Right ventricle myocardium superior (tissue), 1 donor: ENCODE data around the gene SLC7A1. TPM values are rescaled to one million over a fixed set of nuclear protein-coding genes. Genes with fewer than 3 reads are reported as not detected.

Experiments used
- ATAC-seq: fragments of 200-7000 bp; cut with Tn5 transposase; one replicate; pipeline ENCODE4 v1.9.1; 2020; ENCODE audit warnings: mild to moderate bottlenecking; ENCODE audit not compliant: poor library complexity
- DNase-seq: peaks from one replicate; pipeline ENCODE4 v3.0.0-alpha.2; 2020
- intact Hi-C: fragments of 100-400 bp; cut with DNase I; formaldehyde crosslinking; loops from one replicate; pipeline ENCODE4 v1.11.2; 2022
- total RNA-seq: library from RNA; stranded (reverse); fragmentation: NEBNext Ultra II Directional; extraction: Animal tissue kit (Norgen Biotek cat#: 25700); gene quantifications from one replicate; pipeline ENCODE4 v1.2.1, GENCODE V29; 2021
- donor health status: DM: no; HTN: yes; CAD: no; lungs with severe emphysema.

Gene SLC7A1
- total RNA-seq, 1 donor from 2014 or later, result 14.2 TPM

- no peak for DNase-seq
- intact Hi-C loops, result no loop called here
- ATAC-seq, result no peak
These were observed 75.6 kb downstream of the SLC7A1 start for GRCh38 chr13:29519921-29520320.

DNA sequence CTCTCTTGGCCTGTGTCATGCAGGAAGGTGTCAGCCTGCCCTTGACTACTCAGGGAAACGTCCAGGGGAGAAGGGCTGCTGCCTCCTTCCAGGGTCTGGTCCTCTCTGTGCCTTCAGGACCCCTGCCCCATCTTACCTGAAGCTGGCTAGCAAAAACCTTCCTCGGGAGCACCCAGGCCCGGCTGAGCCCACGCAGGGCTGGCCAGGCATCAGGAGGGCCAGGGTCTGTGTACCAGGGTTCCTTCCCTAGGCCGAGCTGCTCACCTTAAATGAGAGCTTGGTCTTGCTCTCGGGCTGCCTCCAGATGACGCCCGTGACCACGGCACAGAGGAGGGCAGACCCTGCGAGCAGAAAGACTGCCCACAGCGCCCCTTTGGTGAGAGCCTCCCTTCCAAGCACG is 78.6 kb downstream of the SLC7A1 start:
- no peak for ATAC-seq
- intact Hi-C loops, result no loop called here
- no peak for DNase-seq

DNA sequence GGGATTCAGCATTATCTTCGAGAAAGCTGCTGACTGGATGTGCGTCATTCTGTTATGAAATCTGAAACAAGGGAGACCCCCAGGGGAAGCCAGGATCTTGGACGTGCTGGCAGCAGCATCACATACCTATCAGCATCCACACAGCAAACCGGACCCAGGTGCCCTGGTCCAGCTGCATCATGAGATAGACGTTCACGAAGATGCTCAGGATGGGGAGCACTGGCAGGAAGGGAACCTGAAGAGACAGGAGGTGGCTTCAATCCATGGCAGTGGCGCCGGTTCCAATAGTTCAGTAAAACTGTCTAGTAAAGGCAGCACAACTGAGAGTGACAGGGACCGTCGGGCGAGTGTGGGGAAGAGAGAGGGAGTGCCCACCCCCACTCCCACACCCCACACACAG is 79.5 kb downstream of the SLC7A1 start:
- intact Hi-C loops, result no loop called here
- ATAC-seq (no peak), DNase-seq (no peak)

DNA sequence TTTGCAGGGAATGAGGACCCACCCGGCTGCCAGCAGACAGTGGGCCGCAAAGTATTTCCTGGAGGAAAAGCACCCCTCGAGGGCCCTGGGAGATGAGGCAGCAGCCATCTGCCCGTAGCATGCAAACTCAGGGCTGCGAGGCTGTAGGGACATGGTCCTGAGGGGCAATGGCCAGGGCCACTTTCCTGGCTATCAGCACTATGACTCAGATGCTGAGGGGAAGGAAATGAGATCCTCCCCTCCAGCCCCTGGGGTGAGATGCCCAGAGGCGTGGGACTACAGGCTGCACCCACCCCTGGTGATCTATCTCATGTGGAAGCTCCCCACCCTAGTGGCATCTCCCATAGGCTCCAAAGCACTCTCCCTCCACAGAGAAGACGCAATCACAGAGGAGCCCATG is 80.1 kb downstream of the SLC7A1 start:
- DNase-seq (no peak), ATAC-seq (no peak)
- intact Hi-C loops, result no loop called here

GRCh38 chr13:29514720-29515310 is 80.7 kb downstream of the SLC7A1 start:
- ATAC-seq (no peak), DNase-seq (no peak)
- intact Hi-C loops, result no loop called here

DNA sequence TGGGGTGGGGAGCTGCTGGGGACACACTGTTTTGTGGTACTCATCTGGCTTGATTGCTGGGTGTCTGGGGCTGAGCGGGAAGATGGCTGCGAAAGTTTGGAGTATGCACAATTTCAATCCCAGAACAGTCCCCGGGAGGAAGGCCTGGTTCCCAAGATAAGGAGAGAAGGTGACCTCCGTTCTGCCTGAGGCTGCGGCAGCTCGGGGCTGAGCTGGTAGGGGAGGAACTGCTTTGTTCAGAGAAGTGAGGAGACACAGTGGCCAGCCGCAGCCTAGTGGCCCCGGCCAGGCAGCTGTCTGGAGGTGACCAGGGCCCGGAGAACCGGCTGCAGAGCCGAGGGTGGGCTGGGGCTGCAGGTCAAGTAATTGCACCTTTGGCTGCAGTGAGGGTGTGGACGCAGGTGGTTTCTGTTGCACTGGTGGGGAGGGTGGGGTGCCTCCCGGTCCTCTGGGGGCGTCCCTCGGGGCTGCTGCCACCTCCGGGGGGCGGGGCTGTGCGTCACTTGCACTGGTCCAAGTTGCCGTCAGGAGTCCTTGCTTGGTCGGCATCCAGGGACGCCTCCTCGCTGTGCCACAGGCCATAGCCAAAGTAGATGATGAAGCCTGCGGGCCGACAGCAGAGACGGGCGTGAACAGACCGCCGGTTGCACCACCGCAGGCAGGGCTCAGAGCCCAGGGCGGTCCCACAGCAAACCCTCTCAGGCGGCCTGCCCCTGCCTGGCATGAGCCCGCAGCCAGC is 81.3 kb downstream of the SLC7A1 start:
- DNase-seq (no peak), ATAC-seq (peak; percentile 58)
- intact Hi-C loops, result no loop called here

GRCh38 chr13:29513002-29513980 is 82.2 kb downstream of the SLC7A1 start:
- ATAC-seq (no peak), DNase-seq (no peak)
- intact Hi-C loops, result no loop called here

GRCh38 chr13:29511980-29512379 is 83.5 kb downstream of the SLC7A1 start:
- intact Hi-C loops, result no loop called here
- ATAC-seq, result no peak
- DNase-seq, result no peak

GRCh38 chr13:29511106-29511796 is 84.2 kb downstream of the SLC7A1 start:
- intact Hi-C loops, result no loop called here
- ATAC-seq (no peak), DNase-seq (no peak)

DNA sequence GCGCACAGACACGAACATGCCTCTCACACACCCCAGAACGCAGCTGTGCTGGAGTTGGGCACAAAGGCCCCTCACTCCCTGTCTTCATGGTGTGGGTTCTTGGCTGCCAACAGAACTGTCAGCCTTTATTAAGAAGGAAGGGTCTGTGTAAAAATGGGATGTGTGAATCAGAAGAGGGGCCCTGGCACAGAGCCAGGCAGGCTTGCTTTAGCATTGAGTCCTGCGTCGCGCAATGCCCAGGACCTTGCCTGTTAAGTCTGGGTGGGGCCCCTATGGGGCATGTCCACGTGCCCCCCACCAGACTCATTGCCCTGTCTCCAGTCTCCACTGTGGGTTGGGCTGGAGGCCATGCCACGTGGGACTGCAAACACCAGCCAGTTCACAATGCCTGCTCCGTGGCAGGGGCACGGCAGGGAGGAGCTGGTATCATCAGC is 84.8 kb downstream of the SLC7A1 start:
- no peak for ATAC-seq
- DNase-seq, result no peak
- intact Hi-C loops, result no loop called here

- no peak for ATAC-seq
- intact Hi-C loops, result loop anchor here (5.0 to 10.0 kb wide), 2 partner anchors 335 to 602 kb away; no protein-coding TSS in a partner anchor
- DNase-seq, result no peak
These were observed 85.4 kb downstream of the SLC7A1 start for GRCh38 chr13:29509999-29510589.

DNA sequence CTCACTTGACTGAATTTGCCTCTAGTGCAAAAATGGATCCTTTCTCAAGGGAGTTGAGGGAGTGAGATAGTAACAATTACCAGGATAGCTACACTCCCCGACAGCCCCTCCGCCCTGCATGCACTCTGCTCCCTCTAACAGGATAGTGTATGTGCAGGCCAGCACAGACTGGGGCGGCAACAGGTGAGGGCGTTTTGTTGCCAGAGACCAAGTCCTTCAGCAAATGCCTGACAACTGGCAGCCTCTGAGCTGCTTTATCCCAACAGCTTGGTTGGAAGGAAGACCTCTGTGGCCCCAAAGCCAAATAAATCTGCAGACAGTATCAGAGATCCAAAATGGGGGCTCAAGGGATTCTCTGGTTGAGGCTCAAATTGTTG is 86.6 kb downstream of the SLC7A1 start:
- intact Hi-C loops, result loop anchor here (5.0 to 10.0 kb wide), 2 partner anchors 336 to 603 kb away; no protein-coding TSS in a partner anchor
- ATAC-seq (peak; percentile 32), DNase-seq (no peak)

DNA sequence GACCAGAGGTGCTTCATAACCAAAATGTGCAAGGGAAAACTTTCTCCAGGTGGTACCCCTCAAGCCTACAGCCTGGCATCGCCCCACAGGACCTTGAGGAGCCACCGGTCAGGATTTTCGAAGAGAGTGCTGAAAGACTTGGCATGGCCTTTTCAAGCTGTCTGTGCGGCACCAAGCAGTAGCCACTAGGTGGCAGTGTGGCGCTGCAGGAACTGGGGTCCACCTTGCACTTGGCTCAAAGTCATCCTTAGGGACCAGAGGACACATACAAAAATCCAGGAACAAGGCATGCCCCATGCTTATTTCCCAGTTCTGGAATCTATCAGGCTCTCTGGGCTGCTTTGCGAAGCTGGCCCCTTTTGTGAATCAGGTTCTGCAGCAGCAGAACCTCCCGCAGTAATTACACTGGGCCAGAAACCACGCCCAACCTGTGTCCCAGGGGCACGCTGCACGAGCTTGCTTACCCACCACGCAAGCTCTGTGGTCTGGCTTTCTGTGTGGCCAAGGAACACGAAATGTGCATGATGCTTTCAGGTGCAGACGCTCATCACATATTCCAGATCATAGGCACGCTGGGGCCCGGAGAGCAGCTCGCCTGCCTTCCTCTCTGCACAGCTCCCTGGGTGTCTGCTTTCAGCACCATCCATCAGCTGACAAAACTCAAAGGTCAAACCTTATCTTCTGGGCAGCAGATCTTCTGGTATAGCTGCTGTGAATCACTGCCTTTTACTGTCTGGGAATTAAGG is 87.2 kb downstream of the SLC7A1 start:
- intact Hi-C loops, result loop anchor here (5.0 to 10.0 kb wide), 2 partner anchors 336 to 604 kb away; no protein-coding TSS in a partner anchor
- ATAC-seq (peak; percentile 91), DNase-seq (peak; percentile 89)

DNA sequence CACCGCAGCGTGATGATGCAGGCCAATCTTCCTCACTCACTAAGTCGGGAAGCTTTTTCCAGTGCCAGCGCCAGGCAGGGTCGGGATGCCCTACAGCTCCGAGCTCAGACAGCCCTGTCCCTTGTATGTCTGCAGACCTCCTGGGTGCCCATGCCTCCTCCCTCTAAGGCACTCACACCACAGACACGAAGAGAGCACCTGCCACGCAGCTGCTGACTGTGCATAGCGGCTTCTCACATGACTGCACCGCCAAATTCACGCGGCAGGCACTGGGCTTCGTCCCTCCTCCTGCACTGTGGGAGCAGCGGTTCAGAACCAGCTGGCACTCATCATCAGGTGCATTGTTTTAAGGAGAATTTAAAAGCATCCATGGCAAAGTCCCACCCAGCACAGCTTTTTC is 88.1 kb downstream of the SLC7A1 start:
- ATAC-seq (peak; percentile 16), DNase-seq (no peak)
- intact Hi-C loops, result loop anchor here (5.0 to 10.0 kb wide), 2 partner anchors 337 to 605 kb away; no protein-coding TSS in a partner anchor

DNA sequence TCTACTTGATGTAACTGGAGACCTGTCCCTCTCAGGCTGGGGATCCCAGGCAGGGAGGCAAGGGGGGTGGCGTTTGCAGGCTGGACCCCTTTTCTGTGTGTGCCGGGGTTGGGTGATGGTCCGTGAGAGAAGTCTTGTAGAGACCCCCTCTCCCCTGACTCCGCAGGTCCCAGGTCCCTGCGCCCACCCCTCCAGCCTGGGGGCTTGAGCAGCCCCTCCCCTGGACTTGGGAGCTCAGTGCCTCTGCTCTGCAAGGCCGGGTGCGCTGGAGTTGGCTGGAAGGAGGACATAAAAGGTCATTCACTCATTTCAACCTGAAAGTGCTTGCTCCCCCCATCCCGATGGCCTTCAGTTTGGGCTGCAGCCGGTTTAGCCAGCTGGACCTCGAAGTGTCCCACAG is 89.5 kb downstream of the SLC7A1 start:
- no peak for ATAC-seq
- DNase-seq, result no peak
- intact Hi-C loops, result loop anchor here (1.0 to 10.0 kb wide), 3 partner anchors 202 to 606 kb away; no protein-coding TSS in a partner anchor

DNA sequence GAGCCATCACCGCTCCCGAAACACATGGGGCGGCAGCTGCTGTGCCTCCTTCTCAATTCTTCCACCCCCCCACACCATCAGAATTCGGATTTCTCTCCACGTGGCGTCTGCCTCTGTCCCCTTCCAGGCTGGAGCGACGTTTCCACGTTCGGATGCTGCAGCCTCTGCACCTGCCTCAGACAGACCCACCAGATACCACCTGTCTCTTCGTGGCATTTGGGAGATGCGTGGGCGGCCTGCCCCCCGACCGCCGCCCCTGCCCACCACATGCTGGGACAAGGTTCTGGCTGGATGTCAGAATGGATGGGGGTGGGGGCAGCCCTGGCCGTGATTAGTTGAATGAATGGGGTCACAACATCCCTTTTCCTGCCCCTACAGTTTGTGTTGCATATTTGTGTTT is 90.0 kb downstream of the SLC7A1 start:
- no peak for DNase-seq
- ATAC-seq, result no peak
- intact Hi-C loops, result loop anchor here (5.0 to 10.0 kb wide), 2 partner anchors 339 to 607 kb away; no protein-coding TSS in a partner anchor

- DNase-seq (no peak), ATAC-seq (no peak)
- intact Hi-C loops, result loop anchor here (5.0 to 10.0 kb wide), 2 partner anchors 340 to 608 kb away; no protein-coding TSS in a partner anchor
These were observed 90.8 kb downstream of the SLC7A1 start for GRCh38 chr13:29504691-29505090.
